GM18909 (cell line): Measurements from ENCODE around the gene GPRASP1.
"Not testable (repeated sequence)": the region's sequence is repeated elsewhere in the genome, so short reads cannot be mapped to it uniquely, and the experiment has no call there.

ENCODE experiments used
- ATAC-seq: cut with Tn5 transposase; IDR thresholded peaks from one replicate; pipeline ENCODE4 v1.9.1; 2021; ENCODE audit warnings: mild to moderate bottlenecking; ENCODE audit not compliant: unreplicated experiment, poor library complexity

The GPRASP1 gene, protein sequence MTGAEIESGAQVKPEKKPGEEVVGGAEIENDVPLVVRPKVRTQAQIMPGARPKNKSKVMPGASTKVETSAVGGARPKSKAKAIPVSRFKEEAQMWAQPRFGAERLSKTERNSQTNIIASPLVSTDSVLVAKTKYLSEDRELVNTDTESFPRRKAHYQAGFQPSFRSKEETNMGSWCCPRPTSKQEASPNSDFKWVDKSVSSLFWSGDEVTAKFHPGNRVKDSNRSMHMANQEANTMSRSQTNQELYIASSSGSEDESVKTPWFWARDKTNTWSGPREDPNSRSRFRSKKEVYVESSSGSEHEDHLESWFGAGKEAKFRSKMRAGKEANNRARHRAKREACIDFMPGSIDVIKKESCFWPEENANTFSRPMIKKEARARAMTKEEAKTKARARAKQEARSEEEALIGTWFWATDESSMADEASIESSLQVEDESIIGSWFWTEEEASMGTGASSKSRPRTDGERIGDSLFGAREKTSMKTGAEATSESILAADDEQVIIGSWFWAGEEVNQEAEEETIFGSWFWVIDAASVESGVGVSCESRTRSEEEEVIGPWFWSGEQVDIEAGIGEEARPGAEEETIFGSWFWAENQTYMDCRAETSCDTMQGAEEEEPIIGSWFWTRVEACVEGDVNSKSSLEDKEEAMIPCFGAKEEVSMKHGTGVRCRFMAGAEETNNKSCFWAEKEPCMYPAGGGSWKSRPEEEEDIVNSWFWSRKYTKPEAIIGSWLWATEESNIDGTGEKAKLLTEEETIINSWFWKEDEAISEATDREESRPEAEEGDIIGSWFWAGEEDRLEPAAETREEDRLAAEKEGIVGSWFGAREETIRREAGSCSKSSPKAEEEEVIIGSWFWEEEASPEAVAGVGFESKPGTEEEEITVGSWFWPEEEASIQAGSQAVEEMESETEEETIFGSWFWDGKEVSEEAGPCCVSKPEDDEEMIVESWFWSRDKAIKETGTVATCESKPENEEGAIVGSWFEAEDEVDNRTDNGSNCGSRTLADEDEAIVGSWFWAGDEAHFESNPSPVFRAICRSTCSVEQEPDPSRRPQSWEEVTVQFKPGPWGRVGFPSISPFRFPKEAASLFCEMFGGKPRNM (N-terminal part only)

GRCh38 chrX:102651242-102652011, at the start of gene GPRASP1:
GPRASP1 (plus strand) TSS chrX:102651483; CDS start chrX:102653914, 2,431 bp downstream.
- ATAC-seq, result no peak

DNA sequence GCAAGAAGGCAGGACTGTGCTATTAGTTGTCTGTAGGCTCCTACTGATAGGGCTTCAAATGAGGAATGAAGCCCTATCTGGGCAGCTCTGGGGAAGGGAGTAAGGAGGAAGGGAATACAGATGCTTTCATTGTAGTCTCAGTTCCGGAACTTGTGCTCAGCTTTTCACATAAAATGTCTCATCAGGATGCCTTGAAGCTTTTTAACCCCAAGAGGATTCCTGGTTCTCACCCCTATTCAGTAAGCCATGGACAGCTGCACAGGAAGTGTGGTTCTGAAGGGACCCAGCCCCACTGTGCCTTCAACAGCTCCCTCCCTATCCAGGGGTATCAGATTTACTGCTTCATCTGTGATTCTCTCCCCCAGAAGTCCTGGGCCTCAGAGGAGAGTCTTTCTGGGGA, 47.0 kb upstream of the GPRASP1 start:
- no peak for ATAC-seq

GRCh38 chrX:102606115-102606514, 45.2 kb upstream of the GPRASP1 start:
- ATAC-seq, result no peak

DNA sequence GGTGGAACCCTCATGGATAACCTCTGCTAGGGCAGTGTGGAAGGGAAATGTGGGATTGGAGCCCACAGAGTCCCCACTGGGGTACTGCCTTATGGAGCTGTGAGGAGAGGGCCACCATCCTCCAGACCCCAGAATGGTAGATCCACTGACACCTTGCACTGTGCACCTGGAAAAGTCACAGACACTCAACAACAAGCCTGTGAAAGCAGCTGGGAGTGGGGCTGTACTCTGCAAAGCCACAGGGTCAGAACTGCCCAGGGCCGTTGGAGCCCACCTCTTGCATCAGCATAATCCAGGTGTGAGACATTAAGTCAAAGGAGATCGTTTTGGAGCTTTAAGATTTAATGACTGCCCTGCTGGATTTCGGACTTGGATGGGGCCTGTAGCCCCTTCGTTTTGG, 40.4 kb upstream of the GPRASP1 start:
- no peak for ATAC-seq

- no peak for ATAC-seq
These were observed 27.2 kb upstream of the GPRASP1 start for GRCh38 chrX:102624105-102624504.

DNA sequence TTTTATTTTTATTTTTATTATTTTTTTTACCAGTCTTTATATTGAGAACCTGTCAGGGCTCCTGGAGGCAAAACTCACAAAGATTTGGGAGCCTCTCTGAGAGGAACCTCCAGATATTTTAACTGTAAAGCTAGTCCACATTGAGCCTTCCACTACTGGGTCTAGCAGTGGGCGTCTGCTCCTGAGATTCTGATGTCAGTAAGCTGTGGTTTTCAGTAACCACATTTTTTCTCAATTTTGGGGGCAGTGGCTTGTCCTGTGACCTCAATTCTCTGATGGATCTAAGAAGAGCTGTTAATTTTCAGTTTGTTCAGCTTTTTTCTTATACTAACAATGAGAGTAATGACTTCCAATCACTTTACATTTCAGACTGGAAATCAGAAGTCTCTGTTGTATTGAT, 23.6 kb upstream of the GPRASP1 start:
- ATAC-seq, result no peak

DNA sequence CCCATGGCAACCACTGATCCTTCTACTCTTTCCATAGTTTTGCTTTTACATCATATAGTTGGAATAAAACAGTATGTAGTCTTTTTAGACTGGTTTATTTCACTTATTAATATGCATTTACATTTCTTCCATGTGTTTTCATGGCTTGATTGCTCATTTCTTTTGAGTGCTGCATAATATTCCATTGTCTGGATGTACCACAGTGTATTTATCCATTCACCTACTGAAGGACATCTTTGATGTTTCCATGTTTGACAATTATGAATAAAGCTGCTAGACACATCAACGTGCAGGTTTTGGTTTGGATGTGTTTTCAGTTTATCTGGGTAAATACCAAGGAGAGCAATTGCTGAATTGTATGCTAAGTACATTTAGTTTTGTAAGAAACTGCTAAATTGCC, 13.7 kb upstream of the GPRASP1 start:
- no peak for ATAC-seq

DNA sequence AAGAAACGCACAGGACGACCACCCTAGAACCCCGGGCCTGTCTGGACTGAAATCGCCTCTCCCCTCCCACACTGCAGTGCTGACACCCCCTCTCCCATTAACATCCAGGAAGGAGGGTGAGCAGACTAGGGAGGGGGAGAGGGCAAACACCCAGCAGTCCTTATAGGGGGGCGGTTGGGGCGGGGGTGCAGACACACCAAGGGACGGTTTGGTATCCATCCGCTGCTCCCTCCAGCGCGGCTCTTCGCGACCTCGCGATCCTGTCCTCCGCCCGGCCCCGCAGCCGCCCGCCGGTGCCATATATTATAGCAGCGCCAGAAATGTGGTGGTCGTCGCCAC, 411 bp upstream of the GPRASP1 start:
- no peak for ATAC-seq

- peak; percentile 46 for ATAC-seq
These were observed 877 bp downstream of the GPRASP1 start for GRCh38 chrX:102652031-102652688.

- no peak for ATAC-seq
These were observed 3.4 kb downstream of the GPRASP1 start for GRCh38 chrX:102654696-102655095.

DNA sequence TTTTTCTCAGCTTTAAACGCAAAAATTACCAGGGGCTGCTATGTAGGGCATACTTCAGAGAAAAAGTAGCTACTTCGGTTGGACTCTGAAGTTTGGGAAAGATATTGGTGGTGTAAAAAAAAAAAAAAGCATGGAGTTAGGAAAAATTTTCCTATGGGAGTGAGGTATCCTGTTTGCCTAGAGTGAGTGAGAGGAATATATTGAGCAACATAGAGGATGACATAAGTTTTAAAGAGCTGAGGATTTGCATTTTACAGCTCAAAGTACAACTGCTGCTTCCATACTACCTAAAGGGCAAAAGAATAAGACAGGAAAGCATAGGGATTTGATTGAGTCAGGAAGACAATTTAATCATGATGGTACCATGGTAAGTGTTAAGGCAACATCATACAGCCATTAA, 7.3 kb downstream of the GPRASP1 start:
- no peak for ATAC-seq

DNA sequence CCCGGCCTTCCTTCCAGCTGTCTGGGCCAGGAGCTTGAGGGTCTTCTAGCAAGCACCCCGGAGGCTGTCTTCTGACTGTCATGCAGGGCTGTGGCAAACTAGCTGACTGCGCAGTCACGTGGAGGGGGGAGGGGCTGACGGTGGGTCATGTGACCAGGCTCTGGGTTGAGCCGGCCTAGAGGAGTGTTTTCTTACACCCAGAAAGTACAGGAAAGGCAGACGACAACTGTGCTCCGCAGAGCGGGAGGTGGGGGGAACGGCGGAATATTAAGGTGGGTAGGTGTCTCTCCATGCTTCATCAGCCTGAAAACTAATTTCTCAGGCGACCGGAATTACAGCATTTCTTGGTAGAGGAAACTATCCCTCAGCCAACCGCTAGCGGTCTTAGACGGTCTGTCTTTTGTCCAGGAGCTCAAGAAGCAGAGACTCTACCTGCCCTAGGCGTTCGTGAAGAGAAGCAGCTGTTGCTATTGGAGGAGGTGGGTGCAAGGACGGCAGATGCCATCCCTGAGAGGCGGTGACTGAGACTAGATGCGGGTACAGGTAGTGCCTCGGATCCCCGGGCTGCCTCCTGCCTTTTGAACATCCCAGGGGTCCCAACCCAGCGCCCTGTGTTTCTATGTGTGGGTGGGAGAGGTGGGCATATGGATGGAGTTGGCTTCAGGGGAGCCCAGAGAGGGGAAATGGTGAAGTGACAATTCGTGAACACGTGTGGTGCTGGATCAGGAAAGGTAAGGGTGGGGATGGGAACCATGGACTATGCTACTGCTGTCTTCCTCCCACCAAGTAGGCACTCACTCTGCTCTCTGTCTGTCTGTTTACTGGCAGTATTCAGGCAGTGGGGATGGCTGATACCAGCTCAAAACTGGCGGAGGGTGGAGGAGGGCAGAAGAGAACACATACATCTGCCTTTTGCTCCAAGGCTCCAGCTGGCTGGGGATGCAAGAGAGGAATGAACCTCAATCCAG, 8.8 kb downstream of the GPRASP1 start:
- ATAC-seq, result peak; percentile 98

- ATAC-seq, result not testable (repeated sequence)
These were observed 12.5 kb downstream of the GPRASP1 start for GRCh38 chrX:102663820-102664219.

GRCh38 chrX:102667034-102667433, 15.8 kb downstream of the GPRASP1 start:
- not testable (repeated sequence) for ATAC-seq

GRCh38 chrX:102669526-102669925, 18.2 kb downstream of the GPRASP1 start:
- ATAC-seq, result no peak

GRCh38 chrX:102672856-102673255, 21.6 kb downstream of the GPRASP1 start:
- ATAC-seq, result no peak

DNA sequence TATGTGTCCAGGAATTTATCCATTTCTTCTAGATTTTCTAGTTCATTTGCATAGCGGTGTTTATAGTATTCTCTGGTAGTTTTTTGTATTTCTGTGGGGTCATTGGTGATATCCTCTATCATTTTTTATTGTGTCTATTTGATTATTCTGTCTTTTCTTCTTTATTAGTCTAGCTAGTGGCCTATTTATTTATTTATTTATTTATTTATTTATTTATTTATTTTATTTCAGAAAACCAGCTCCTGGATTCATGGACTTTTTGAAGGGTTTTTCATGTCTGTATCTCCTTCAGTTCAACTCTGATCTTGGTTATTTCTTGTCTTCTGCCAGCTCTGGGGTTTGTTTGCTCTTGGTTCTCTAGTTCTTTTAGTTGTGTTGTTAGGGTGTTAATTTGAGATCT, 26.2 kb downstream of the GPRASP1 start:
- not testable (repeated sequence) for ATAC-seq

DNA sequence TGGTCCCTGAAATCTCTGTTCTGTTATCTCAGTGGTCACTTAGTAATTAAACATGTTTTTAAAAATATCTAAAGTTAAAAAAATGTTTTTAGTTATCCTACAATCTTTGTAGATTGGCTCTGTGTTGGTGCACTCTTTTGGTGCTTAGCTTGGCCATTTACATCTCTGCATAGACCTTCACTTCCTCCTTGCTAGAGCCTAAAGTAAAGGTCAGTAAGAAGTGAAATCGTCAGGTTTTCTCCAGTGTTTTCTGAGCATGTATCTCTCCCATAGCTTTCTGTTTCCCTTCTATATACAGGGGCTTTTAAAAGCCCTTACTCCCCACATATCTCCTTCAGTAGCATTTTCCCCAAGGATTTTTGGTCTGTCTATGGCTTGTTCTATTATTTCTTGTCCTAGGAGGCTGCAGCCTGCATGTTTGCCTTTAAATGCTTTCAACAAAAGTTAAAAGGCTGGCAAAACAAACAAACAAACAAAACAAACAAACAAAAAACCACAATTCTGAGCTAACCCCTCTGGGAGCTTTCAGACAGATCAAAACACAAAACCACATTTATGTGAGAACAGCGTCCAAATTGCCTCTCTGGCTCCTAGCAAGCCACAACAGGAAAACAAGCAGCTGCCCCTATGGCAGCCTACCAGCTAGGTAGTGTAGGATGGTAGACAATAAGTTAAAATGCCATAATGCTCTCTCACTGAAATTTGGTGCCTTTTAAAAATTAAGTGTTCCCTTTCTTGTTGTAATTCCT, 33.7 kb downstream of the GPRASP1 start:
- no peak for ATAC-seq
